ELF-1 (cell line): ENCODE measurements around the gene ARHGAP25.

Source experiments
- DNase-seq: peaks from one replicate; pipeline ENCODE4 v3.0.0-alpha.2; 2016; ENCODE audit warnings: low read depth, low spot score

The ARHGAP25 gene, protein sequence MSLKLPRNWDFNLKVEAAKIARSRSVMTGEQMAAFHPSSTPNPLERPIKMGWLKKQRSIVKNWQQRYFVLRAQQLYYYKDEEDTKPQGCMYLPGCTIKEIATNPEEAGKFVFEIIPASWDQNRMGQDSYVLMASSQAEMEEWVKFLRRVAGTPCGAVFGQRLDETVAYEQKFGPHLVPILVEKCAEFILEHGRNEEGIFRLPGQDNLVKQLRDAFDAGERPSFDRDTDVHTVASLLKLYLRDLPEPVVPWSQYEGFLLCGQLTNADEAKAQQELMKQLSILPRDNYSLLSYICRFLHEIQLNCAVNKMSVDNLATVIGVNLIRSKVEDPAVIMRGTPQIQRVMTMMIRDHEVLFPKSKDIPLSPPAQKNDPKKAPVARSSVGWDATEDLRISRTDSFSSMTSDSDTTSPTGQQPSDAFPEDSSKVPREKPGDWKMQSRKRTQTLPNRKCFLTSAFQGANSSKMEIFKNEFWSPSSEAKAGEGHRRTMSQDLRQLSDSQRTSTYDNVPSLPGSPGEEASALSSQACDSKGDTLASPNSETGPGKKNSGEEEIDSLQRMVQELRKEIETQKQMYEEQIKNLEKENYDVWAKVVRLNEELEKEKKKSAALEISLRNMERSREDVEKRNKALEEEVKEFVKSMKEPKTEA

DNA sequence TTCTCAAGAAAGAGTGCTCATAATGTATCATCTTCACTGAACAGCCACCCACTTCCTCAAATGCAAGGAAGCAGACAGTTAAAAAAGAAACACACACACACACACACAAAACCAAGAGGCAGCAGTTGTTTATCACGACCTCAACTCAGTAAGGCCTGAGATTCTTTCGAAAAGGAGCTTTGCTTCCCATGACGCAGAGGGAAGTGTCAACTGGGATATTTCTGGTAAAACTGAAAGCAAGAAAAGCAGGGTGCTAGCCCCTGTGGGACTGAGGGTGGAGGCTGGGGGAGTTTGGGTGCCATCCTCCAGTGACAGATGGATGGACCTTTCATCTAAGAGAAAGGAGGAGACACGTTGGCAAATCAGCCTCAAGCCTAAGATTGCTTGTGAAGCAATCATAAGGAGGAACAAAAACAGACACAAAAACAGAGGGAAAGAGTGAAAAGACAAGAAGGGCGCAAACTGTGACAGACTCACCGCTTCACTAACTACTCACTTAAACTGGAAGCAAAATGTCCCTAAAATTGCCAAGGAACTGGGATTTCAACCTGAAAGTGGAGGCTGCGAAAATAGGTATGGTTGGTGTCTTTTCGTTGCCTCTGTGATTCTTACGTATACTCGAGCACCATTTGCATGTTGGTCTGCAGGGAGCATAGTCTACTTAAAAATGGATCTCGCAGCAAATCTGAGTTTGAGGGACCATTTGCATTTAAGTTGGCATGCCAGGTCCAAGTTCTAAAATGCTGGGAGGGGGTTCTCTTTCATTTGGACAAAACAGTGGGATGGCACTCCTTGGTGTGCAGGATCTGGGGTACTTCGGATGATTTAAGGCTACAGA, at the start of gene ARHGAP25:
Gene ARHGAP25, plus strand, starts transcription at position 124 of the 838 bp plus-strand sequence. Its CDS starts 389 bp downstream, at position 513.
- DNase-seq, result no peak

DNA sequence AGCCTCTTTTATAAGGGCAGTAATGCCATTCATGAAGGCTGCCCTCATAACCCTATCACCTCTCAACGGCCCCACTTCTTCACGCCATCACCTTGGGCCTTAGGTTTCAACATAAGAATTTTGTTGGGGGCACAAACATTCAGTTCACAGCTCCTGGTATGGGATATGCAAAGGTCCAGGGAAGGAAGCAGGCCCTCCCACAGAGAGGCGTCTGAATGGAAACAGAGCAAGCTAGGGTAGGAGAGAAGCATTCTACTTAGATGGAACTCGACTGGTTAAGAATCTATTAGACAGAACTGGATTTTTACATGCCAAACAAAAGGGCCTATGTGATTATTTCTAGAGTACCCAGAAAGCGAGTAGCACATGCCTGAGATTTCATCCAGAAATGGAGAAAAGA, 48.4 kb upstream of the ARHGAP25 start:
- no peak for DNase-seq

DNA sequence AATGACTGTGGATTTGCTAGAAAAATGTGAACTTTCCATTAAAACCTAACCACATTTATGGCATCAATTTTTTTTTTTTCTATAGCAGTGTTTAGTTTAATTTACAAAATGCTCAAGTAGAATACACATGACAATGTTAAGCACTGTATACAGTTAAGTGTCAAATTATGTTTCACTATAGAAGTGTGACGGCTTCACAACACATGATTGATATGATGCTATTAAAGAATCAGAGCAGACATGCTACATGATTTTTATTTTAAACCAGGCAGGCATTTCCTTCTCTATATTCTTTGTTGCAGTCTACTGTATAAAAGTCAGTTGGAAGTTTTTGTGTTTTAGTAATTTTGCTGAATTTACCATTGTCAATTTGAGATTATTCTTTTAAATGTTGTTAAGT, 47.6 kb upstream of the ARHGAP25 start:
- DNase-seq, result no peak

DNA sequence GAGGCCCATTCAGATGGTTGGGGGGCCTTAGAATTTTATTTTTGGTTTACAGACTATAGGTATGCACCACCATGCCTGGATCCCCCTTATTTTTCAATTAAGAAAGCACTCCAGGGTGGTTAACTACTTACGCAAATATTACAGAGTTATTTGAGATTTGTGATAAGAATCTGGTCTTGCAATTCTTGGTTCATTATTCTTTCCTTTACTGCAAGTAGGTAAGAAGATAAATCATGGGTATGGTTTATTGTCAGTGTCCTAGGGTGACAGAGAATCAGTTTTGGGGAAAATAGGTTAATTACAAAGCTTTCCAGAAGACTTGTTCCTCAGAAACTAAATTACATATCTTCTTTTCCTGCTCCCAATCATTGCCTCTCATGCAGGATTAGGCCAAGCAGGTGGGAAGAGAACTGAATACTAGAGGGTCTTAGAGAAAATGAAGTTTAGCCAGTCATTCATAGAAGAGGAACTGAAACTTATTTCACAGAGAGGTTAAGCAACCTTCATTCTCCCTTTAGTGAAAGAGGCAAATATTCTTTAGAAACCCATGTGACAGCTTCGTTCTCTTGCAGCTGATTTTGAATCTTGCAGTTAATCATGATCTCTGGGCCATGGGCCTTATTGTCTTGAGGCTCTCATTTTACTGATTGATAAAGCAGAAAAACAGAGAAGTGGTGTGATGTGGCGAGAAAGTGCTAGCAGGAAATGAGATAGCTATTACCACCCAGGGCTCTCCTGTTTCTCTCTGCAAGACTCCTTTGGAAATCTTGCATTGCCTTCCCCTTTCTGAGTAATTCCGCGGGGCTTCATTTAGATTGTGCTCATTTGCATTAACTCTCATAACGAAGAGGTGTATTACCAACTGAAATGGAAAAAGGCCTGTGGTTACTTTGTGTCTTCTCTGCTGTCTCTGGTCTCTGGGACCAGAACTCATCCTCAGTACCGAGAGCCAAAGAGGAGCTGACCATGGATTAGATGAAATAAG, 44.8 kb upstream of the ARHGAP25 start:
- DNase-seq, result no peak

DNA sequence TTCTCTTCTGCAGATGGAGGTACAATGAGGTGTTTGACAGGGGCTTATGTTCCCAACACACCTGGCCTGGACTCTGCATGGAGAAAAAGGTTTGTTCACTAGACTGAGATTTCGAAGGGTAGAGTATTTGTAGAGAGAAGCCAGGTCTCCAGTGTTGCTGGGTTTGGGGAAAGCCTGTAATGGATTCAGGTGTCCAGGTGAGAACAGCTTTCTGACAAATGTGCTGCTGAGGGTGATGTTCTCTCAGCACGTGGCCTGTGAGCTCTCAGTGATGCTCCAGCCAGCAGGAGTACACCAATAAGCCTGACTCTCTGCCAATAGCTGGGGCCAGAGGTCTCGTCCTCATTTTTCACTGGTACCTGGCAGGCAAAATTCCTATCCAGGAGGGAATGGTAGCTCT, 43.8 kb upstream of the ARHGAP25 start:
- DNase-seq, result no peak

DNA sequence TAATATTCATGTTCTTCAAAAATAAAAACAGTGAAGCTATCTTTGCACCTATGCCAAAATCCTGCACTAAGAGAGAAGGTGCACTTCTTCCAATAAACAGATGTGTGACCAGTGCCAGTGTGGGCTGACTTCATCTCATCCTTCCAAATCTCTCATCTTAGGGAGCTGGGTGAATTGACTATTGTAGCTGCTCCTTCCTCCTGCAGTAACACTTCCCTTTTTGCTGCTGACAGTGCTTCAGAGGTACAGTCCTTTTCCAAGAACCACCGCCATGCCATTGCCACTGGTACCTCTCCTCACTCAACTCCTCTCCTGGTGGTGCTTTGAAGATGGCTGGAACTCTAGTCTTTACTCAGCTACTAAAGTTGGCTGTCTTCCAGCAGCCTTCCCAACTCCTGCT, 42.1 kb upstream of the ARHGAP25 start:
- DNase-seq, result no peak

DNA sequence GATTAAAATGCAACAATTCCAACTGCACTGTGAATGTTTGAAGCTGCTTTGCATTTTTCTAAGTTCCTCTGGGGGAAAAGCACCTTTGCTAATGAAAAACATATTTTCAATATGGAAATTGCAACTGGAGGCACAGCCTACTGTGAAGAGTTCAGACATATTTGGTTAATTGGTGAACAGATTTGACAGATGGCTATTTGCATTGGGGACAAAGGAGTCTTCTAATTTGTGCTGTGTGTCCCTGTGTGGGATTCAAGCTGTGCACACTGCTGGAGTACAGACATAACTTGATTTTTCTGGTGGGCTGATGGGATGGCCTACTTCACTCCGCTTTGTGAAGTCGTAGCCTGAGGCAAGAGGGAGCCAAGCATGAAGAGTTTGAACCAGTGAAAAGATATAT, 40.7 kb upstream of the ARHGAP25 start:
- DNase-seq, result no peak

DNA sequence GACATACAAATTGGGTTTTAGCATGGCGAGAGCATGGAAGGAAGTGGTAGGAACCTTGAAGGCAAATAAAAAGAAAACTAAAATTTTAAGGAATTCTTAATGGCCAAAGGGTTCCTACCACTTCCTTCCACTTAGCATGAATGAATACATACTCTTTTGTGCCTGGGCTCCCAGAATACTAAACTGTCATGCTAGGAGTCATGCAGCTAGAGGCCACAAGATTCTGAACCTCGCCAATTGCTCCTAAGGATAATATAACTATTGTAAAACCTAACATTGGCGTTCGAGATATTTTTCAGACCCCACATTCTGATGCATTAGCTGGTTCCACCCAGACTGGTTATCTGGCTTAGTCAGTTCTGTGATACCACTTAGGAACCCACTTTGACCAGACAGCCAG, 38.6 kb upstream of the ARHGAP25 start:
- no peak for DNase-seq

DNA sequence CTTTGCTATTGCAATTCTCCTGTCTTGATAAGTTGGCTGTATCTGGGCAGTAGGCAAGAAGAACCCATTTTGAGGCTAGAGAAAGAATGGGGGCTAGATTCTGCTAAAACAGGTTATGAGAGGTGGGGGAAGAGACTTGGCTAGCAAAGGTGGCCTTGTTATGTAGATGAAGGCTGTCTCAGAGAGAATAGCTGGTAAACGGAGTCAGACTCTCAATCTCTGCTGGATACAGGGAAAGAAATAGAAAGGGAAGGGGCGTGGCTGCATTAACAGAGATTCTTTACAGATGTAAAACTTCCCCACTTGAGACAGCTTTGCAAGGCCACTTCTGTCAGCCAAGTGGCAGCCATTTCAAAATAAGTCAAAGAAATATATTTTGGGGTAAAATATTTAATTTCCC, 38.1 kb upstream of the ARHGAP25 start:
- DNase-seq, result peak; percentile 16

DNA sequence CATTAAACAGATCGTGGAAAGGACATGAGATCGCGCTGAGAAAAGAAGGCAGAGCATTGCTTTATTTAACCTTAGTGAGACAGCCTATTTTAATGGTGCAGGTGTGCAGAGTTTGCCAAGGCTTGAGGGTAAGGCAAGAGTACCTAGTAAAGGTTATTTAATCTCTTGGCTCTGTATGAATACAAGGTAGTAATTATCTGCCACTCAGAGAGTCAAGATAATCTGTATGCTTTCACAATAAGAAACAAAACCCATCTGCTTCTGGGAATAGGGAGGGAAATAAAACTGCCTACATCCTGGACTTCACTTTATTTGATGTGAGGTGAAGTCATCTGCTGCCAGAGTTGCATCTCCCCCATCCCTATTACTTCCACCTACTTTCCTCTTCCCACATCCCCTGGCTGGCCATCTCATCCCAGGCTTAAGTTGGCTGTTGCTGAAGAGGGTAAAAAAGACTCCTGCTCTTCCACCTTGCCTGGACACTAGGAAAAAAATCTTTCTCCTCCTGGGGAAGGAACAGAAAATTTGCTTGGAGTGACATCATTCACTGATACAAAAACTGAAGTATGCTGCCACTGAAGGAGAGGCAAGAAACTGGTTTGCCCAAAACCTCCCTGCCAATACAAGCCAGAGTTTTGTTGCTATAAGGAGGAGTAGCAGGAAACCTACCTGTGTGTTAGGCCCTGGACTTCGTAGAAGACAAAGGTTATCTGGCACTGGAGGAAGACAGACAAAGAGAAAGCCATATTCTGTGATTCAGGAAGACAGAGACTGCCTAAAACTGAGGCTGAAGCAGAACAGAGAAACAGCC, 35.8 kb upstream of the ARHGAP25 start:
- DNase-seq, result no peak

DNA sequence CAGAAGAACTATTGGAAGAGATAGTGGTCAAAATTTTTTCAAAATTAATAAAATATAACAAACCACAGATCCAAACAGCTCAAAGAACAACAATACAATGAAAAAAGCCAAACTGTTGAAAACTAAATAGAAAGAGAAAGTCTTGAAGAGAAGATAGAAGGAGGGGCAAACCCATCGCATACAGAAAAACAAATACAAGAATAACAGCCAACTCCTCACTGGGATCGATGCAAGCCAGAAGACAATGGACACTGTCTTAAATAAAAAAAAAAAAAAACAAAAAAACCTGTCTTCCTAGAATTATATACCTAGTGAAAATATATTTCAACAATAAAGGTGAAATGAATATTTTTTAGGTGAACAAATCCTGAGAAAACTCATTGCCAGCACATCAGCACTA, 34.1 kb upstream of the ARHGAP25 start:
- DNase-seq, result no peak

DNA sequence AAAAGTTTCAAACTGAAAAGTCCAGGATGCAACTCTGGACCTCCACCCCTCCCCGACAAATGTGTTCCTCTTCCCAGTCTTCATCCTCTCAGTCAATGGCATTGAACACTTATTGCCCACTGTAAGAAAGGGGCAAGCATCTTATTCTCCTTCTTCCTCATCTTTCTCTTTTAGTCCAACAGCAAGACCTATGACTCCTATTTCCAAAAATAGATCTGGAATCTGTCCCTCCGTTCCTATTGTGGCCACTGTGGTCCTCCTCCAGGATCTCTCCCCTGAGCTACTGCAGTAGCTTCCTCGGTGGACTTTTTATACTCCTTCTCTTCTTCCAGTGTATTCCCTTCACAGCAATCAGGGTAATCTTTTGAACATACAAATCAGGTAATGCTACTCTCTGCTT, 28.0 kb upstream of the ARHGAP25 start:
- DNase-seq, result no peak

DNA sequence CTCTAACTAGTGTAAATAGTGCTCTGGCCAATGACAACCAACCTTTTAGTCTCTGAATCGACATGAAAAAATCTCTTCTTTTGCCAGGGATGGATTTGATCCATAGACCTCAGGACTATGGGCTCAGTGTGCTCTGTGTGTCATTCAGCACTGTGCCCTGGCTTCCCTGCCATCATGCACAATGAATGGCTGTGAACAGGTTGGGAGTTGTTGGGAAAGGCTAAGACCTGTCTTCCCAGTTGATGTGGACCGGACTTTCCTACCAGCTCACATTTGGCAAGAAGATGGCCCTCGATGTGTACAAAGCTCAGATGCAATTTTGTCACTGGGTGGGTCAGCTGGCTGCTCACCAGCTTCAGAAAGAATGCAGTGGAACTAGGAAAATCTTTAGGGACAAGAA, 26.0 kb upstream of the ARHGAP25 start:
- no peak for DNase-seq

DNA sequence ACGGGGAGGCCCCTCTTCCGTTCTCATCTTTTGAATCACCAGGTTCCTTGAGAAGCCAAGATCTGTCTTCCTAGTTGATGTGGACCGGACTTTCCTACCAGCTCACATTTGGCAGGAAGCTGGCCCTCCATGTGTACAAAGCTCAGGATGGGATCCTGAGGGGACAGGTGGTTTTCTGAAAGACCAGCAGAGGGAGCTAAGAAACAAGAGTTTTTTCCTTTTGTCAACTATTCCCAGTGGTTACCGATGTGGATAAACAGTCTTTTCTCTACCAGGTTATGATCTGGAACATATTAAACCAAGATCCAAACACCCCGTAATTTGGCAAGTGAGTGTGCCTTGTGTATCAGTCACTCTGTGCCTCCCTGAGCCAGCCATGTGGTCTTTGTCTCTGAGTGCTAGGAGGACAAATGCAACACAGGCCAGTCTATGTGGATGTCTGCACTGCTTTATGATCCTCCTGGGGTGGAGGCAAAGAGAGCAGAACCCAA, 25.1 kb upstream of the ARHGAP25 start:
- peak; percentile 69 for DNase-seq

DNA sequence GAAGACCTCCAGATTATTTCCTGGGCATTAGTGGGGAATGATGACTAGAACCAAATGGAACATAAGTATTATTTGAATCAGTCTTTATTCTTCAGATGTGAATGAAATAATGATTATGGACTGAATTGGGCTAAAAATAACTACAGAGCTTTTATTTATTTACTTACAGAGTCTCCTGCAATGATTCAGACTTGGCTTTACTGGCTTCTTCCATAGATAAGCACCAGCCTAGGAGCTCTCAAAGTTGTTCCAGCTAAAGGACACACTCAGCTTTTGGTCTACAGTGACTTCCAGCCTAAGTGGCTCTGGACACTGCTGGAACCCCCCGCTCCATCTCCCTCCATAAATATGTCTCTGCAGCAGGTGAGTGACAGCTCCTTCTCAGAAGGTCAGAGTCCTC, 24.3 kb upstream of the ARHGAP25 start:
- no peak for DNase-seq

DNA sequence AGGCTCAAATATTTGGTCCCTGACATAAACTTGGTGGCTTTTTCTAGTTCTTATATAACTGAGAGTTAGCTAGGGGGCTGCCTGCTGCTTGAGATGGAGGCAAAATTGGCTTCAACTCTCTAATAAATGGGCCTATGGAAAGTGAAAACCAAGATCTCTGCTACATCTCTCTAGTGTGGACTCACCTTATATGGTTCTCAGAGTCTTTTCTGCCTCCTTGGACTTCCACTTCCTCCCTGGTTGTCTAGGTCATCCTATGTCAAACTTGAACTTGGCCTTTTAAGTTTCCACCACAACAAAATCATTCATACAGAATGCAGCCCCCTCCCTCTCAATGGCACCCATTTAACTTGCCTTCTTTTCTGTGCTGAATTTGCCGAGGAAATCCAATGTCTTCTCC, 23.9 kb upstream of the ARHGAP25 start:
- no peak for DNase-seq

DNA sequence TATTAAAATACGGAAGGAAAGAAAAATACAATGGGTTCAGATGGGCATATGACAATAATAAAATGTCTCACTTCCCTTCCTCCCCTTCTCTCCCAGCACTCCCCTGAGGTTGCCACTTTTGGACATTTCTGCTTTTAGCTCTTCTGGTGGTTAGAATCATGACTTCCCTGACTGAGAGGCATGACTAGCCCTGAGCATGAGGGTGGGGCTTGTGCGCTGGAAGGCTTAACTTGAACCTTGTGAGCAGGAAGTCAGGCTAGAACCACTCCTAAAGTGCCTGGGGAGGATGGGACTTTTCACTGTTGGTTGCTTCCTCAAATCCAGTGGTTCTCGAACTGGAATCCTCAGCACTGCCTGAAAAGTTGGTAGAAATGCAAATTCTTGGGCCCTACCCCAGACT, 19.7 kb upstream of the ARHGAP25 start:
- DNase-seq, result no peak

DNA sequence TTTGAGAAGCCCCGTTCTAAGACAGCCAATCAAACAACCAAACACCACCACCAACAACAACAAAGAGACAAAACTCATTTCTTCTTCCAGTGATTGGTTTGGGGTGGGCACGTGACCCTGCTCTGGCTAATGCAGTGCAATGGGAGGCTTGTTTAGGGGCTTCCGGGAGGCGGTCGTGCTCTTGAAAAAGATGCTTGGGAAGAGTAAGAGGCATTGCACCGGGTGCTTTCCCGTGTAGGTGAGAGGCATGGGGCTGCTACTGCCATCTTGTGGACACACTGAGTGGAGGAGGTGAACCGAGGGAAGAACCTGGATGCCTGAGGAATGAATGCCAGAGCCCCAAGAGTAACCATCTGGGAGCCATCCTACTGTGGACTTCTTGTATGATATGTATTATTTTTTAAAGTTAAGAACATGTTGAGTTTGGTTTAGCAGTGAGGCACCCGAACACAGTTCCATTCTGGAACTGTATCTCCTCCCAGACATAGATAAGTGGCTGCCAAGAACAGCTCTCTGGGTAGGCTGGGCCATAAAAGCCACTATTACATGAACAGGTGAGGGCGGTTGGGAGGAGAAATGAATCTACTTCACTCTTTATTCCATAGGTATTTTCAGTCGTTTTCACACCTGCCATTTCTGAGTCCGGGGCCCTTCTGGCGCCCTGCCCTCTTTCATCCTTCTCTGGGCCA, 19.1 kb upstream of the ARHGAP25 start:
- DNase-seq, result peak; percentile 91

DNA sequence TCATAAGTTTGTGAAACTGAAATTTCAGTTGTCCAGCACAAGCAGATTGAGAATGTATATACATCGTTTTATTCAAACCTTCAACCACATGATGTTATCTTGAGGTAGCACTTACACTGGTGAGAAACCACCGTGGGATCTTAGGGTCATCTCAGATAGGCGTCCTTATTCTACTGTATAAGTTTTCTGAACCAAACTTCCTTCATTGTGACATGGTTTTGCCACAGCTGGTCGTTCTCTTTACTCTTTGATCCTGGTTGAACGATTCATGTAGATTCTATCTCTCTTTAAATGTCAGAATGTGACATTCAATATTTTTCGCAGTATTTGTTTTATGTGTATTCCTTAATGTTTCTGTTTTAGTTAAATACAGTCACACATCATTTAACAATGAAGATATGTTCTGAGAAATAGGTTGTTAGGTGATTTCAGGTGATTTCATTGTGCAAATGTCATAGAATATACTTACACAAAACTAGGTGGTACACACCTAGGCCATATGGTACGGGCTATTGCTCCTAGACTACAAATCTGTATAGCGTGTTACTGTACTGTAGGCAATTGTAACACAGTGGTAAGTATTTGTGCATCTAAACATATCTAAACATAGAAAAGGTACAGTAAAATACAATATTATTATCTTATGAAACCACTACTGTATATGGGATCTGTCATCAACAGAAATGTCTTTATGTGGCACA, 17.9 kb upstream of the ARHGAP25 start:
- DNase-seq, result no peak
